Measurements from ENCODE around the gene MYO18B. TPM values are rescaled to one million over a fixed set of nuclear protein-coding genes. Genes with fewer than 3 reads are reported as not detected.

MYO18B gene
- total RNA-seq, 1 donor from 2014 or later, result not detected

GRCh38 chr22:25933158-25933788, 191.3 kb downstream of the MYO18B start:
- H3K4me3 ChIP-seq, result no peak overlapping the region
- no peaks in the 10 kb centered on the region for H3K36me3 ChIP-seq
- peaks cover 21% of the 10 kb centered on the region for H3K27me3 ChIP-seq (ENCODE audit: low read depth)
- no peak overlapping the region for H3K27ac ChIP-seq
- intact Hi-C loops (cut with DNase I), result no loop called here
- no peak for ATAC-seq
- TF ChIP-seq, protein P1, sequence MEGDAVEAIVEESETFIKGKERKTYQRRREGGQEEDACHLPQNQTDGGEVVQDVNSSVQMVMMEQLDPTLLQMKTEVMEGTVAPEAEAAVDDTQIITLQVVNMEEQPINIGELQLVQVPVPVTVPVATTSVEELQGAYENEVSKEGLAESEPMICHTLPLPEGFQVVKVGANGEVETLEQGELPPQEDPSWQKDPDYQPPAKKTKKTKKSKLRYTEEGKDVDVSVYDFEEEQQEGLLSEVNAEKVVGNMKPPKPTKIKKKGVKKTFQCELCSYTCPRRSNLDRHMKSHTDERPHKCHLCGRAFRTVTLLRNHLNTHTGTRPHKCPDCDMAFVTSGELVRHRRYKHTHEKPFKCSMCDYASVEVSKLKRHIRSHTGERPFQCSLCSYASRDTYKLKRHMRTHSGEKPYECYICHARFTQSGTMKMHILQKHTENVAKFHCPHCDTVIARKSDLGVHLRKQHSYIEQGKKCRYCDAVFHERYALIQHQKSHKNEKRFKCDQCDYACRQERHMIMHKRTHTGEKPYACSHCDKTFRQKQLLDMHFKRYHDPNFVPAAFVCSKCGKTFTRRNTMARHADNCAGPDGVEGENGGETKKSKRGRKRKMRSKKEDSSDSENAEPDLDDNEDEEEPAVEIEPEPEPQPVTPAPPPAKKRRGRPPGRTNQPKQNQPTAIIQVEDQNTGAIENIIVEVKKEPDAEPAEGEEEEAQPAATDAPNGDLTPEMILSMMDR (IDR thresholded peaks at IDR 0.05), result no peak
- H3K4me1 ChIP-seq, result no peaks in the 10 kb centered on the region
- H3K9me3 ChIP-seq, result no peaks in the 10 kb centered on the region
- DNase-seq, result no peak

GRCh38 chr22:25935266-25936058, 193.5 kb downstream of the MYO18B start:
- H3K4me3 ChIP-seq, result no peak overlapping the region
- DNase-seq, result no peak
- H3K4me1 ChIP-seq, result no peaks in the 10 kb centered on the region
- intact Hi-C loops (cut with DNase I), result no loop called here
- TF ChIP-seq, protein P1 (IDR thresholded peaks at IDR 0.05), result no peak
- peaks cover 15% of the 10 kb centered on the region for H3K27me3 ChIP-seq (ENCODE audit: low read depth)
- no peak for ATAC-seq
- no peaks in the 10 kb centered on the region for H3K9me3 ChIP-seq
- H3K36me3 ChIP-seq, result no peaks in the 10 kb centered on the region
- no peak overlapping the region for H3K27ac ChIP-seq

GRCh38 chr22:25938151-25938550, 196.2 kb downstream of the MYO18B start:
- no peaks in the 10 kb centered on the region for H3K36me3 ChIP-seq
- H3K9me3 ChIP-seq, result no peaks in the 10 kb centered on the region
- intact Hi-C loops (cut with DNase I), result no loop called here
- peaks cover 14% of the 10 kb centered on the region for H3K27me3 ChIP-seq (ENCODE audit: low read depth)
- no peaks in the 10 kb centered on the region for H3K4me1 ChIP-seq
- H3K4me3 ChIP-seq, result no peak overlapping the region
- no peak for ATAC-seq
- TF ChIP-seq, protein P1 (IDR thresholded peaks at IDR 0.05), result no peak
- H3K27ac ChIP-seq, result no peak overlapping the region
- DNase-seq, result no peak

DNA sequence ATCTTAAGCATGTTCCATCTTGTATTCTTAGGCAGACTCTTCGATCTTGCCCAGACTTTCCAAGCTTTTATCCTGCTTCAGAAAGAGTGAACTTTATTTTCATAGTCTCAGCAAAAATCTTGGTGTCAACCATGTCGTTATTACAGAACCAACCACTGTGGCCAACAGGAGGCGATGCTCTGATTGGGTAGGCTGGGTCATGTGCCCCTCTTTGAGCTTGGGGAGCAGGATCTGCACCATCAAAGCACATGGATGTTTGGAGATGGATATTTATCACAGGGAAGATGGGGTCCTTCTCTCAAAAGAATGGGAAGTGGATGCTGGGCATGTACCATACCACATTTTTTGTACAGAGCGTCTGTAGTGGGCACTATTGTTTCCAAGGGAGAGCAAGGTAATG, 197.4 kb downstream of the MYO18B start:
- TF ChIP-seq, protein P1 (IDR thresholded peaks at IDR 0.05), result no peak
- H3K4me3 ChIP-seq, result no peak overlapping the region
- DNase-seq (no peak), ATAC-seq (no peak)
- peaks cover 14% of the 10 kb centered on the region for H3K27me3 ChIP-seq (ENCODE audit: low read depth)
- no peaks in the 10 kb centered on the region for H3K36me3 ChIP-seq
- no peaks in the 10 kb centered on the region for H3K9me3 ChIP-seq
- no peak overlapping the region for H3K27ac ChIP-seq
- H3K4me1 ChIP-seq, result no peaks in the 10 kb centered on the region
- intact Hi-C loops (cut with DNase I), result no loop called here

DNA sequence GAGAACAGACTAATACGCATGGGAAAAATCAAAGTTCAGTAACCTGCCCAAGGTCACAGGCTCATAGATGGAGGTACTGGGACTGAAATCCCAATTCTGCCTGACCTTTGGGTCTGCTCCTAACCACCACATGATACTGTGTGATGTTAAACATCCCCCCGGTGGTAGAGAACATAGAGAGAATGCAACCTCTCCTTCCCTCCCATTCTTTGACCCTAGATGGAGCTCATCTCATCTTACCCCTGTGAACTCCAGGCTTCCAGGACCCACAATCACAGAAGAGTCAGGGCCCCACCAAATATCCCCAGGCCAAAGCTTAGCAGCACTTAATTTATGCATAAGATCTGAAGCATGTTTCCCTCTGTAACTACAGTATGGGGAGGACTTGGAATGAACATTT, 198.5 kb downstream of the MYO18B start:
- no peaks in the 10 kb centered on the region for H3K36me3 ChIP-seq
- TF ChIP-seq, protein P1 (IDR thresholded peaks at IDR 0.05), result no peak
- DNase-seq, result no peak

More for the DNA sequence above, 198.5 kb downstream of the MYO18B start:
- no peak overlapping the region for H3K4me3 ChIP-seq
- H3K4me1 ChIP-seq, result no peaks in the 10 kb centered on the region
- ATAC-seq, result no peak
- intact Hi-C loops (cut with DNase I), result no loop called here
- H3K27me3 ChIP-seq (ENCODE audit: low read depth), result peaks cover 10% of the 10 kb centered on the region
- no peak overlapping the region for H3K27ac ChIP-seq
- H3K9me3 ChIP-seq, result no peaks in the 10 kb centered on the region

Data from lower lobe of right lung (tissue), 2 donors.